Esophagus squamous epithelium (tissue), 5 donors: ENCODE results near the gene TRIM66. TPM values are rescaled to one million over a fixed set of nuclear protein-coding genes. Genes with fewer than 3 reads are reported as not detected.
A peak's percentile ranks its signal among the peaks of the same experiment; 100 is the strongest.

ENCODE experiments used
- DNase-seq: peaks from one replicate; lab custom pipeline; 2025; lab: John Stamatoyannopoulos, UW
- H3K27ac ChIP-seq, 4 donors: fragments of 200-600 bp; sonication (generic); one replicate each; pipeline ENCODE4 v1.5.1; 2016 to 2019; ENCODE audit warnings: mild to moderate bottlenecking in 1 of 4
- H3K27me3 ChIP-seq, 4 donors: fragments of 200-600 bp; sonication (generic); 1 replicate in 3 of 4; 2 replicates in 1 of 4; pipeline versions ENCODE4 v1.5.1 to v1.6.0; 2017 to 2021; ENCODE audit warnings: antibody characterized with exemption in 1 of 4
- H3K36me3 ChIP-seq, 3 donors: fragments of 200-600 bp; sonication (generic); one replicate each; pipeline ENCODE4 v1.5.1; 2016 to 2019
- H3K4me1 ChIP-seq, 3 donors: fragments of 200-600 bp; sonication (generic); one replicate each; pipeline ENCODE4 v1.5.1; 2017 to 2019
- H3K4me3 ChIP-seq, 4 donors: fragments of 200-600 bp; sonication (generic); 1 replicate in 3 of 4; 2 replicates in 1 of 4; pipeline ENCODE4 v1.5.1; 2016 to 2019; ENCODE audit warnings: mild to moderate bottlenecking in 2 of 4, moderate library complexity in 1 of 4
- H3K9me3 ChIP-seq, 3 donors: fragments of 200-600 bp; sonication (generic); one replicate each; pipeline ENCODE4 v1.5.1; 2016 to 2019
- POLR2A ChIP-seq, 4 donors: fragments of 450-650 bp; IDR thresholded peaks; one replicate each; pipeline ENCODE4 v1.6.1; 2017; ENCODE audit warnings: antibody characterized with exemption in 4 of 4, mild to moderate bottlenecking in 4 of 4, moderate library complexity in 3 of 4
- WGBS, 2 donors: methylation state at CpG; one replicate each; pipeline ENCODE4 v1.1.5; 2018; 5-methylcytosine and 5-hydroxymethylcytosine counted together
- intact Hi-C: fragments of 100-400 bp; cut with DNase I; formaldehyde crosslinking; loops from one replicate; pipeline ENCODE4 v1.15.0; 2022
- total RNA-seq, 4 donors: library from RNA; depleted of rRNA; stranded (reverse); fragments of >200 nt; gene quantifications; one replicate each; pipeline ENCODE4 v1.1.0, GENCODE V29; 2016
- TF ChIP-seq, protein P1 (sequence below), 6 experiments: fragments of 450-650 bp in 4 of 6; fragments of 200-600 bp in 2 of 6; sonication (generic) in 2 of 6; IDR thresholded peaks; one replicate each; pipeline ENCODE4 v1.5.1; 2016 to 2019; ENCODE audit warnings: antibody characterized with exemption in 6 of 6, mild to moderate bottlenecking in 4 of 6, moderate library complexity in 4 of 6
- donor health status: DM: yes; HTN: yes; CAD: no.

Gene TRIM66
- total RNA-seq, 4 donors from 2014 or later, result 4.5 to 5.5 (median 4.8) TPM

- Histone ChIP-seq H3K4me3 (no peak overlapping the region), H3K27ac (peak overlapping the region in 3 of 4 donors; percentile 88 to 94 (median 94)), H3K4me1 (peaks cover 15 to 44% (median 27%) of the 10 kb centered on the region in 3 donors), H3K36me3 (peaks cover 7 to 90% (median 10%) of the 10 kb centered on the region in 3 donors), H3K27me3 (no peaks in the 10 kb centered on the region), H3K9me3 (no peaks in the 10 kb centered on the region)
- TF ChIP-seq, protein P1, sequence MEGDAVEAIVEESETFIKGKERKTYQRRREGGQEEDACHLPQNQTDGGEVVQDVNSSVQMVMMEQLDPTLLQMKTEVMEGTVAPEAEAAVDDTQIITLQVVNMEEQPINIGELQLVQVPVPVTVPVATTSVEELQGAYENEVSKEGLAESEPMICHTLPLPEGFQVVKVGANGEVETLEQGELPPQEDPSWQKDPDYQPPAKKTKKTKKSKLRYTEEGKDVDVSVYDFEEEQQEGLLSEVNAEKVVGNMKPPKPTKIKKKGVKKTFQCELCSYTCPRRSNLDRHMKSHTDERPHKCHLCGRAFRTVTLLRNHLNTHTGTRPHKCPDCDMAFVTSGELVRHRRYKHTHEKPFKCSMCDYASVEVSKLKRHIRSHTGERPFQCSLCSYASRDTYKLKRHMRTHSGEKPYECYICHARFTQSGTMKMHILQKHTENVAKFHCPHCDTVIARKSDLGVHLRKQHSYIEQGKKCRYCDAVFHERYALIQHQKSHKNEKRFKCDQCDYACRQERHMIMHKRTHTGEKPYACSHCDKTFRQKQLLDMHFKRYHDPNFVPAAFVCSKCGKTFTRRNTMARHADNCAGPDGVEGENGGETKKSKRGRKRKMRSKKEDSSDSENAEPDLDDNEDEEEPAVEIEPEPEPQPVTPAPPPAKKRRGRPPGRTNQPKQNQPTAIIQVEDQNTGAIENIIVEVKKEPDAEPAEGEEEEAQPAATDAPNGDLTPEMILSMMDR (IDR thresholded peaks at IDR 0.05), result no peak
- TF ChIP-seq POLR2A (IDR thresholded peaks at IDR 0.05), result no peak
- no peak for DNase-seq
- intact Hi-C loops, result no loop called here
- WGBS, 2 donors, result 69 to 75% methylated on average over 5 of the region's 5 CpGs
These were observed 22.7 kb upstream of the TRIM66 start for GRCh38 chr11:8705146-8705545.

- Histone ChIP-seq H3K4me1 (peaks cover 10 to 43% (median 18%) of the 10 kb centered on the region in 3 donors), H3K36me3 (peaks cover 11 to 97% (median 14%) of the 10 kb centered on the region in 3 donors), H3K27me3 (no peaks in the 10 kb centered on the region), H3K9me3 (no peaks in the 10 kb centered on the region), H3K27ac (peak overlapping the region; percentile 1 to 94 (median 41)), H3K4me3 (no peak overlapping the region)
- intact Hi-C loops, result no loop called here
- 83% methylated on average over 2 of the region's 2 CpGs for WGBS, 2 donors
- no peak for DNase-seq
- no peak for TF ChIP-seq POLR2A (IDR thresholded peaks at IDR 0.05)
- TF ChIP-seq, protein P1 (IDR thresholded peaks at IDR 0.05), result no peak
These were observed 21.7 kb upstream of the TRIM66 start for GRCh38 chr11:8704136-8704535.

DNA sequence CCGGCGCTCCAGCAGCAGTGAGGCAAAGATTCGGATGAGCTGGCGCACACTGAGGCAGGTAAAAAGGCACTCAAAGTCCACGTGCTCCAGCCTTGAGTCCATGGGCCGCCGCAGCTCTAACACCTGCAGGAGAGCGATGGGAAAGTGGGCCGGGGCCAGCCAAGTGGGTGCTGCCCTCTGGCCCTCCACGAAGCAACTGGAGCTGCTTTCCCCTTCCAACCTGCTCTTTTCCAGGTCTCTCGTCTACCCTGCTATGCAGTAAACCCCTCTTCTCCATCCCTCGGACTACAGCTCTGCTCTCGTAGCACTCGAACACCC is 20.1 kb upstream of the TRIM66 start:
- WGBS, 2 donors, result 93% methylated on average over 3 of the region's 14 CpGs; no CpG with 5 or more reads in 1 of the 2 donors

GRCh38 chr11:8701891-8702597 is 19.6 kb upstream of the TRIM66 start:
- peaks cover 9 to 100% (median 28%) of the 10 kb centered on the region in 3 donors for H3K36me3 ChIP-seq
- intact Hi-C loops, result no loop called here
- no peak for DNase-seq
- no peaks in the 10 kb centered on the region for H3K27me3 ChIP-seq
- peak overlapping the region; percentile 23 to 94 (median 40) for H3K27ac ChIP-seq
- TF ChIP-seq POLR2A (IDR thresholded peaks at IDR 0.05), result no peak
- TF ChIP-seq, protein P1 (IDR thresholded peaks at IDR 0.05), result no peak
- WGBS, 2 donors, result 84 to 86% methylated on average over 9 to 10 of the region's 10 CpGs
- H3K4me1 ChIP-seq, result peaks cover 0 to 22% (median 0%) of the 10 kb centered on the region in 3 donors
- no peak overlapping the region for H3K4me3 ChIP-seq
- H3K9me3 ChIP-seq, result no peaks in the 10 kb centered on the region

More for the DNA sequence above, 20.1 kb upstream of the TRIM66 start:
- peak overlapping the region in 2 of 4 donors; percentile 41 to 94 for H3K27ac ChIP-seq
- peaks cover 0 to 28% (median 4%) of the 10 kb centered on the region in 3 donors for H3K4me1 ChIP-seq
- no peak for DNase-seq
- H3K4me3 ChIP-seq, result no peak overlapping the region
- no peaks in the 10 kb centered on the region for H3K9me3 ChIP-seq
- H3K27me3 ChIP-seq, result no peaks in the 10 kb centered on the region
- intact Hi-C loops, result no loop called here
- peaks cover 11 to 100% (median 23%) of the 10 kb centered on the region in 3 donors for H3K36me3 ChIP-seq
- no peak for TF ChIP-seq POLR2A (IDR thresholded peaks at IDR 0.05)
- TF ChIP-seq, protein P1 (IDR thresholded peaks at IDR 0.05), result no peak

DNA sequence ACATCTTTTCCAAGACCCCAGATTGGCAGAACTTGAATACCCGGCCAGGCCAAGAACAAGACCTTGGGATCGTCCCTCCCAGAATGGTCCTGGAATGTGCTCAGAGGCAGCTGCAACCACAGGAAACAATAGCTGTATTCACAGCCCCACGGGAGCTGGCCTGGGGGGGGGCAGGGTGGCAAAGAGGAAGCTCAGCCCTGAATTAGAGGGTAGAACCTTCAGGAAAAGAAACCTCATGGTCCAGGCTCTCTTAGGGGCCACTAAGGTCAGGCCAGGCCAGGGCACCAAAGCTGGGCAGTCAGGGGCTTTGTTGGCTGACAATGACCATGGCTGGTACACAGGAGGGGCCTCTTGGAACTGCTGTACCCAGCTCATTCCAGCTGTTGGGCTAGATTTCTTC is 17.4 kb upstream of the TRIM66 start:
- Histone ChIP-seq H3K4me3 (no peak overlapping the region), H3K4me1 (peaks cover 0 to 18% (median 0%) of the 10 kb centered on the region in 3 donors), H3K36me3 (peaks cover 13 to 100% (median 41%) of the 10 kb centered on the region in 3 donors), H3K27me3 (no peaks in the 10 kb centered on the region), H3K9me3 (no peaks in the 10 kb centered on the region), H3K27ac (peak overlapping the region; percentile 51 to 94 (median 58))
- WGBS, 2 donors, result 36% methylated on average over 3 of the region's 3 CpGs; no CpG with 5 or more reads in 1 of the 2 donors
- intact Hi-C loops, result loop anchor here (10.0 kb wide), 1 partner anchor 115 kb away; a partner anchor contains a TSS
- DNase-seq, result no peak
- no peak for TF ChIP-seq POLR2A (IDR thresholded peaks at IDR 0.05)
- TF ChIP-seq, protein P1 (IDR thresholded peaks at IDR 0.05), result no peak
